IPS DF 4.7 (cell line): ENCODE data around the gene EBF3.
"Not testable (repeated sequence)": the region's sequence is repeated elsewhere in the genome, so short reads cannot be mapped to it uniquely, and the experiment has no call there.

Source experiments
- DNase-seq: peaks from one replicate; pipeline ENCODE4 v3.0.0-alpha.2; 2013; ENCODE audit warnings: low spot score; ENCODE audit errors: extremely low read depth

Gene EBF3

DNA sequence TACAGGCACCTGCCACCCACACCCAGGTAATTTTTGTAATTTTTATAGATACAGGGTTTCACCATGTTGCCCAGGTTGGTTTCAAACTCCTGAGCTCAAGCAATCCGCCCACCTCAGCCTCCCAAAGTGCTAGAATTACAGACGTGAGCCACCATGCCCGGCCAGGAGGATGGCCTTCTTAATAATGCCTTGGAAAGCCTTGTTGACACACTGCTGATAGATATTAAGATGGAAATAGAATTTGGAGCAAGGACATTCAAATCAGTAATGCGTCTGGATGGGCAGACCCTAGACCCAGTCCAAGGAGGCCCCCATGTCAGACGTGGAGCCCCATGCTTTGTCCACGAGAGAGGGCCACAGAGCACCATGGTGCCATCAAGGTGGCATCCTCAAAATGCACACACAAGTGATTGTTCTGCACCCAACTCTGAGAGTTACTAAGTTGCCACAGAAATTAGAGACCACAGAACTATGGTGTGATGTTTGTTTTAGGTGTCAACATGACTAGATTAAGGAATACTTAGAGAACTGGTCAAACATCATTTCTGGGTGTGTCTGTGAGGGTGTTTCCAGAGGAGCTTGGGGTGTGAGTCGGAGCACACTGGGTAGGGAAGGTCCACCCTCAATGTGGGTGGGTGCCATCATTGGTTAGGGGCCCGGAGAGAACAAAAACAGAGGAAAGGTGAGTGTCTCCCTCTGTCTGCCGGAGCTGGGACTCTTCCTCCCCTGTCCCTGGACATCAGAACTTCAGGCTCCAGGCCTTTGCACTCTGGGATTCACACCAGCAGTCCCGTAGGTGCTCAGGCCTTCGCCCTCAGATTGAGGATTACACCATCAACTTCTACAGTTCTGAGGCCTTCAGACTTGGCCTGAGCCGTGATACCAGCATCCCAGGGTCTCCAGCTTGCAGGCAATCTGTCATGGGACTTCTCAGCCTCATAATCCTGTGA, 34.5 kb downstream of the EBF3 start:
- DNase-seq: no peak

DNA sequence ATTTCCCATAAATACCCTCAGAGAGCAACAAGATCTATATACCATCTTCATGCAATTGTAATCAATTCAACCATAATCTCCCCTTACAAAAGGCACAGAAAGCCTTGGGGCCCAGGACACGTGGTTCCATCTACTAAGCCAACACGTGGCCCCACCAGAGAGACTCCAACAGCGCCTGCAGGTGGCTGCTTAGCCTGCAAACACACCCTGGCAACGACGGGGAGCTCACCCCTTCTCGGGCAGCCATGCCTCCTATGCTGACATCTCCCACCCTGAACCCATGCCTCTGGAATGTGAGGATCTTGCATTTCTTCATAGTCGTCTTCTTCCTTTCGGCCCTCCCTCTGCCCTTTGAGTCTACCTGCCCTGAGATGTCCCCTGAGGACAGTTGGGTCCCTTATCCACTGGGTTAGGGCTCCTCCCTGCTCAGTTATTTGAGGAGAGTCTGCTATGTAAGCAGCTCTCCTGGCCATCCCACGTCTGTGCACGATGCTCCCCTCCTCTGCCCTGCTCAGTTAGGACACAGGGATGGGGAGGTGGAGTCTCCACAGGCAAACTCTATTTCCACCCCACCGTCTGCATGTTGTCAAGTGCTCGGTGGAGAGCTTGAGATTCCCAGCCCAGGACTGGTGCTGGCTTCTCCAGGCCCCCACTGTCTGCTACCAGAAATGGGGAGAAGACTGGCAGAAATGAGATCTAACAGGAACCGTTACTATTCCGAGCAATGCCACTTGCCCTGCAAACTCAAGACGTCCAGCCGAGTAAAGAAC, 36.5 kb downstream of the EBF3 start:
- no peak for DNase-seq

DNA sequence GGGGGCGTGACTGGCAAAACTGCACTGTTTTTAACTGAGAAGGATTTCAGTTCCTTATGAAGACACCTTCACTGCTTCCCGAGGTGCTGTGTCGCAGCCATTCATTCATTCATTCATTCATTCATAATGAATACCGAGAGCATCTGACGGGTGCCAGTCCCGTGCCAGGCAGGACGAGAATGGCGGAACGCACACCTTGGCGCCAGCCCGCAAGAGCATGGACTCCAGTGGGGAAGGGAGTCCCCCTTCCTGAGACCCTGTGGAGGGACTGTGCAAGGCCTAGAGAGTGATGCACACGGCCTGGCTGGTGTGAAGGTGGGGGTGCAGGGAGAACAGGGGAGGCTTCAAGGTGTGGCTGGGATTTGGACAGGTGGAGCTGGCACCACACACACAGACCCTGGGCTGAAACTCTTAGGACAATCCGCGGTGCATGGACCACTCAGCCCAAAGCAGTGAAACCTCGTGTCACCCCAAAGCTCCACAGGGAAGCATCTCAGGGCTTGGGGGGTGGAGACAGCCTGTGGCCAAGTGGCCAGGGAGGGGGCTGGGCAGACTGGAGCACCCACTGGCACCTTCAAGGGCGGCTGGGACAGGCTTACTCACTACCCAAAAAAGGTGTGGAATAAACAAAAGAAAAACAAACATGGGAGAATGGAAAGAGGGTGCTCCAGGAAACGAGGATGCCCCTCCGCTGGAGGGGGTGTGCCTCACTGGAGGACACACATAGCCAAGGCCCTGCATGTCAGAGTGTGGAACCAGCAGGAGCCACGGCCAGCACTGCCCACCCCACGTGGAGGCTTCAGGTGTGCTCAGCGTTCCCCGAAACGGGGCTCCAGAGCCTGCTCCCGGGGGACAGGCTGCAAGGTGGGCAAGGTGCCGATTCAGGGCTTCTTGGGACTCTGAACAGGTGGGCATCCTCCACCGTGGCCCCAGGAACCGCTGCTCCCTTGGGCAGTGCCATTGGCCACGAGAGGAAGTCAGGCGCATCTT, 37.7 kb downstream of the EBF3 start:
- DNase-seq: no peak

DNA sequence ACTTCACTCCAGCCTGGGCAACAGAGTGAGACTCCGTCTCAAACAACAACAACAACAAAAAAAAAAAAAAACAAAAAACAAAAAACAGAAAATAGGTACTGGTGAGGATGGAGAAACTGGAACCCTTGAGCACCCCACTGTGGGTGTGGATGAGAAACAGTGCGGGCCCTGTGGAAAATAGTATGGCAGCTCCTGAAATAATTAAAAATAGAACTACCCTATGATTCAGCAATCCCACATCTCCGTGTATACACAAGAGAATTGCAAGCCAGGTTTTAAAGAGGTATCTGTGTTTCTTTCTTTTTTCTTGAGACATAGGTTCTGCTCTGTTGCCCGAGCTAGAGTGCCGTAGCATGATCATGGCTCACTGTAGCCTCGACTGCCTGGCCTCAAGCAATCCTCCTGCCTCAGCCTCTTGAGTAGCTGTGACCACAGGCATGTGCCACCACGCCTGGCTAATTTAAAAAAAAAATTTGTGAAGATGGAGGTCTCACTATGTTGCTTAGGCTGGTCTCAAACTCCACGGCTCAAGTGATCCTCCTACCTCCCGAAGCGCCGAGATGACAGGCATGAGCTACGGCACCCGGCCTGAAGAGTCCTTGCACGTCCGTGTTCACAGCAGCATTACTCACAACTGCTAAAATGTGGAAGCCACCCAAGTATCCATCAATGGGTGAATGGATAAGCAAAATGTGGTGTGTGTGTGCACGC, 39.5 kb downstream of the EBF3 start:
- no peak for DNase-seq

DNA sequence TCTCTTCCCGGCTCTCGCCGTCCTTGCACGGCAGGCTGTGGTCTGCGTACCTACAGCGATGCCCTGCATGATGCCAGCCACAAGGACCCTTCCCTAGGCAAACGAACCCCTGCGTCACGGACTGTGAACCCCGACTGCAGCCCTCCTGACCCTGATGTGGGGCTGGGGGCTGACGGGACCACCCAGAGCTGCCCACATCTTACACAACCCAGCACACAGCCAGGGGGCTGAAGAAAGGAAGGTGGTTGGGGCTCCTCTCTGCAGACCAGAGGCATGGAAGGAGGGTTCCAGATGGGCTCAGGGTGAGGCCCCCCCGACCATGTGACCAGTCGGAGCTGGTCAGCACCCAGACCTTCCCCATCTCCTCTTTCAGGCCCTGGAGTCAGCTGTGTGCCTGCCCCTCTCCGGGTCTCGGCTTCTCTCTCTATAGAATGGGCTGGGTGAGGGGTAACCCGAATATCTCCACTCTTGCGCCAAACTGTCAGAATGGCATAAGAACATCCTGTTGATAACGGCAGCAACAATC, 41.4 kb downstream of the EBF3 start:
- DNase-seq: no peak

DNA sequence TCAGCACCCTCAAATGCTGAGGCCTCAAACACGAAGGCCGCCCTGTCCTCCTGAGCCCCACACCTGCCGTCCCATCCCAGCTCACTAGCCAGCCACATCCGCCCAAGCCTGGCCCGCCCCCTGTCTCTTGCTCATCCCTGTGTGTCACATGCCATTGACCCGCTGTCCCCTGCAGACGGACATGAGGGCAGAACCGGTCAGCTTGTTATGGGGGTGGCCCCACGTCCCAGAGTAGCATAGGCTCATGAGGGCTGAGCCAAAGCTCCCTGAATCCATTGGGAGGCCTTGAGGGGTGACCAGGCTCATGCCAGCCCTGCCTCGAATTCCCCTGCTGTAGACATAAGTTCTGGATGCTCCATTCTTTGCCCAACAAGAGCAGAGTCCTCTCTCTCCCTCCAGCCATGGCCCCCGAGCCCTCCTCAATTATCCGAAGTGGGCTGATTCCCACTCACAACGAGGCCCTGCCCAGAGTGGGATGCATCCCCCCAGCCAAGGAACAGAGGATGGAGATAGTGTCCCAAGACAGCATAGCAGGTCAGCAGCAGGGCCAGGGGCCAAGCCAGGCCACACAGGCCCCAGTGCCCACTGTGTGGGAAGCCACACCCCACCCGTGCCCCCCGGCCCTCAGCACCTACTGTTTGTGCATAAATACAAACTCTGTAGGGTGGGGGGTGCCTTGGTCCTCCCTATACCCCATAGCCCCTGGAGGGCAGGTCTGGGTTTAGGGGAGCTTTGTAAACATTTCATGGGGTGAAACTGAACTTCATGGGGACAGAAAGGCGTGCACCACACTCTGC, 42.1 kb downstream of the EBF3 start:
- no peak for DNase-seq

DNA sequence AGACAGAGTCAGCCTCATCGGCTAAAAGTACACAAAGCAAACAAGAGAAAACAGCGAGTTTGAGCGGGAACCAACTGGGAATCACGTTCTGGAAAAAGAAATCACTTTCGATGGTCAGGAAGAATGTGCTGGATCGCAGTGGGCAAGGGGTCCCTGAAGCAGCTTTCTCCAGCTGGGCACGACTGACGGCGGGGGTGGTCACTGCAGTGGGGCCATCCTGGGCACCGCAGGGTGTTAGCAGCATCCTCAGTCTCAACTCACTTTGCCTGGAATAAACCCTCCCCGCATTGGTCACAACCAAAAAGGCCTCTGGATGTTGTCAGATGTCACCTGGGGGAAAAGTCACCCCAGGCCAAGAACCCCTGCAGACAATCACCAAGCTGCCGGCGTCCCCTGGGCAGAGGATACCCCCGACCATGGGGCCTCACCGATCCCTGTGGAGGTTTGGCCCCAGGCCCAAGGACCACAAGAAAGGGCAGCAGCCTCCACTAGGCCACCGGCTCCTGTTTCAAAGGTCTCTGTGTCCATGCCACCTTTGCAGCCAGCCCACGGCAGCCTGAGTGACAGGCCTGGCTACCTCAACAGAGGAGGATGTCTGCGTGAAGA, 42.9 kb downstream of the EBF3 start:
- no peak for DNase-seq

DNA sequence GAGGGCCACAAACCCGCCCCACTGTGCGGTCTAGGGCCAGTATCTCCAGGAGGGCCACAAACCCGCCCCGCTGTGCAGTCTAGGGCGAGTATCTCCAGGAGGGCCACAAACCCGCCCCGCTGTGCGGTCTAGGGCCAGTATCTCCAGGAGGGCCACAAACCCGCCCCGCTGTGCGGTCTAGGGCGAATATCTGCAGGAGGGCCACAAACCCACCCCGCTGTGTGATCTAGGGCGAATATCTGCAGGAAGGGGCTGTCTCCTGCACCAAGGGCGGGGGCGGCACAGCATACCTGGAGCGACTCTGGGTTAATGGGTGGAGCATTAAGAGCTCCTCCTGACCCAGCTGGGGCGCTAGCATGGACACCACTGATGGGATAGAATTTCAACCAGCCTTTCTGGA, 43.9 kb downstream of the EBF3 start:
- not testable (repeated sequence) for DNase-seq

DNA sequence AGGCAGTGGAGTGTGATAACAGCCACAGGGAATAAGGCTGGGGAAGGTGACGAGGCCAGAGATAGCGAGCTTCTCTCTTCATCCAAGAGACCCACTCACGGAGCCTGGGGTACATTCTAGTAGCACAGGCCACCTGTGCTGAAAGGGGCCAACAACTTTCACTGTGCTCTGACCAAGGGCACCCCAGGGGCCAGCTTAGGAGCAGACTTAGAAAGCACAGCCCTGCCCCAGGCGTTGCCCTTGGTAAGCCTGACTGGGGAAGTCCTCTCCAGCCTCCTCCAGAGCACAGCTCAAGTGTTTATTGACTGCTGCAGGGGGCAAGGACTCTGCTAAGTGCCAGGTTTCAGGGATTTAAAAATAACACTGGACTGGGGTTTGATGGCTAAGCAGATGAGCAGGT, 44.7 kb downstream of the EBF3 start:
- no peak for DNase-seq

DNA sequence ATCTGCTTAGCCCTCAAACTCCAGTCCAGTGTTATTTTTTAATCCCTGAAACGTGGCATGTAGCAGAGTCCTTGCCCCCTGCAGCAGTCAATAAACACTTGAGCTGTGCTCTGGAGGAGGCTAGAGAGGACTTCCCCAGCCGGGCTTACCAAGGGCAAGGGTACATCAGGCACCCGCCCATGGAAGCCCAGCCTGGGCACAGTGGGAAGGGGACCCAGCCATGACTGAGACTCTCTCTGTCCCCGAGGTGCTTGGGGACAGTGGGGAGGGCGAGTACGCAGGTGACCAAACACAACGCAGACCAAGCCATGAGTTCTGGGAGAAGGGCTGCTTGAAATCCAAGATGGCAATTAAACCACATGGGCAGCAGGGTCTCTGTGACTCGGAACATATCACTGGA, 45.2 kb downstream of the EBF3 start:
- DNase-seq: no peak

DNA sequence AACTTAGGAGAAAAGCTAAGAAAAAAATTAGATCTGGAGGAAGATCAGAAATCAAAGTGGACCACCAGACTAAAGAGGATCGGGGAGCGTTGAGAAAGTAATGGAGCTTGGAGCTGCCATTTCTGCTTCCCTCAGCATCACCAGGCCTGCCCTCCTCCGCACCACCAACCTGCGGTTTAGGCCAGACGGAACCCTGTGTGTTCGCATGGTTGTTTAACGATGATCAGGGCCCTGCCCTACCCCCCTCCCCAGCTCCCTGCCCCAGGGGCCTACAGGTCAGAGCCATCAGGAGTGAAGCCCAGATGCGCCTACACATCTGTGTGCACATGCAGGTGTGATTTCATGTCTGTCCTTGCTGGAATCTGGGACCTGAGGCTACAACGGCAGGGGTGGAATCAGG, 45.7 kb downstream of the EBF3 start:
- DNase-seq: no peak

DNA sequence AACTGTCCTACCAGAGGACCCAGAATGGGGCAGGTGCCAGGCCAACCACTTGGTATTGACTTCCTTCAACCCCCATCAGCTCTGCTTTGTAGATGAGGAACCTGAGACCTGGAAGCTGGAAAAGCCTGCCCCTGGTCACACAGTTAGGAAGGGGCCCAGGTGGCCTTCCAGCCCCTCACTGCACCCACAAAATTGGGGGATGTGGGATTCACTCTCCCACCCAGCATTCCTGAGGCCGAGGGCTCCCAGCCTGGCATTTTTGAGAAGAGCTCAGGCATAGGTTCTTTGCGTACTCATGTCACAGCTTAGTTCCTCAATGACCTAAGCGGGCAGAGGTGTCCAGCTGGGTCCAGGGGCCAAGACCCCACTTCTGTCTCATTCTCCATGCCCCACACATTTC, 46.1 kb downstream of the EBF3 start:
- DNase-seq: no peak

DNA sequence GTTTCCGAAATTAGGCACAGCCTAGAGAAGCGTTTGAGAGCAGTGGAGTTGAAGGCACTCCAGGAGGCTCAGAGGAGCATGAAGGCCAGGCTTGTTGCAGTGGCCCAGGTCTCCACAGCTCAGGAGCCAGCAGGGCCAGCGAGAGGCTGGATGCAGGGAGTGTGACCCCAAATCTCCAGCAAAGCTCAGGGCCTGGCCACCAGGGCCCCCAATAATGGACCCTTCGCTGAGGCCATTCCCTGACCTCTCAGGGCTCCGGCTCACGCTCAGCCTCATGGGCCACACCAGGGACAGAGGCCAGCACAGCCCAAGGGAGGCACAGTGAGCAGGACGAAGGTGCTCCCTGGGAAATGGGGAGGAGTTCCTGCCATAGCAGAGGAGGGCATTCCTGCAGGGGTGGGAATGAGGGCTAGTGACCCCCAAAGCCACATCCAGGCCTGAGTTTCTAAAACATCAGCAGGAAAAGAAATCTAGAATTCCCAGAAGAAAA, 47.5 kb downstream of the EBF3 start:
- DNase-seq: no peak

DNA sequence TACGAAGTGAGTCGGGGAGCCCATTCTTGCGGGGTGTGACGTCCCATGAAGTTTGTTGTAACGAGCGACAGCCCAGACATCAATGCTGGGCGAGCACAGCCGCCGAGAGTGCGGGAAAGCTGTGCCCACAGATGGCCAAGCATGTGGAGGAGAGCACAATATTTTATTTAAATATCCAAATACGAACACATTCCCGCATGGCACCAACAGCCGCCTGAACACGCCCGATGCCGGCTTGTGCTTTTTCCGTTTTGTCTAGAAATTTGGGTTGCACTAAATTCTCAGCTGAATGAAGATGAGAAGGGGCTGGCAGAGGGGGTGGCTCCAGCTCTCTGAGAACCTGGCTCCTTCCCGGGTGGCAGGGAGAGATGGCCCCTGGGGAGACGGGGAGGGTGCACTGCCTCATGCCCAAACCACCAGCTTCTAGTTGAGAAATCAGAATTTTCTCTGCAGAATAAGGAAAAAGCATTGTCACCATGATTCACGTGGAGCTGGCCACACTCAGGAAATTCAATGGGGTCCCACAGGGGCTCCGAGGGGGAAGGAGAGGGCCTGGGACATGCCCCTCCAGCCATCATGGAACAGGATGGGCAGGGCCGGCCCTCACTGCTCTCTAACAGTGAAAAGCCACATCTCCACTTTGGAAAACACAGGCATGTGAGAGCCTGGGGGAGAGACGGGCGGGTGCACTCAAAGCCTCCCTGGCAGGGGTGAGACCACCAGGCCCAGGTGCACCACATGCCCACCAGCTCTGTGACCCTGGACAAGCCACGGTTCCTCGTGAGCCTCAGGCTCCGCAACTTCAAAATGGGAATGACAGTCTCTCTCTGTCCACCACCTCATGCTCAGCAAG, 48.3 kb downstream of the EBF3 start:
- DNase-seq: no peak

DNA sequence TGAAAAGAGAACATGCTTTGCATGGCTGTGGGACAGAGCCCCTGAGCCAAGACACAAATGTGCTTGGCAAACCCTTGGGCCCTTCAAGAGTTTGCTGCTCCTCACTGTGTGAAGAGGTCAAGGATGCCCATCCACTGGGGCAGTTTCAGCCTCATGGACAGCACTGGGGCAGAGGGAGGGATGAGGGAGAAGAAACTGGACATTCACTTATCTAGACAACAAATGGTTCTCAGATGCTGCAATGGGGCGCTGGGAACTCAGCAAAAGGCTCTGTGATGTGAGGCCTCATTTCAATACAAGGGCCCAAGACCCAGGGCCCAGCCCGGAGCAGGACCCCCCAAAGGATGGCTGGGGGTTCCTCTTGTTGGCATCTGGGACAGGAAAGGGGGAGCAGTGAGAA, 49.1 kb downstream of the EBF3 start:
- no peak for DNase-seq

DNA sequence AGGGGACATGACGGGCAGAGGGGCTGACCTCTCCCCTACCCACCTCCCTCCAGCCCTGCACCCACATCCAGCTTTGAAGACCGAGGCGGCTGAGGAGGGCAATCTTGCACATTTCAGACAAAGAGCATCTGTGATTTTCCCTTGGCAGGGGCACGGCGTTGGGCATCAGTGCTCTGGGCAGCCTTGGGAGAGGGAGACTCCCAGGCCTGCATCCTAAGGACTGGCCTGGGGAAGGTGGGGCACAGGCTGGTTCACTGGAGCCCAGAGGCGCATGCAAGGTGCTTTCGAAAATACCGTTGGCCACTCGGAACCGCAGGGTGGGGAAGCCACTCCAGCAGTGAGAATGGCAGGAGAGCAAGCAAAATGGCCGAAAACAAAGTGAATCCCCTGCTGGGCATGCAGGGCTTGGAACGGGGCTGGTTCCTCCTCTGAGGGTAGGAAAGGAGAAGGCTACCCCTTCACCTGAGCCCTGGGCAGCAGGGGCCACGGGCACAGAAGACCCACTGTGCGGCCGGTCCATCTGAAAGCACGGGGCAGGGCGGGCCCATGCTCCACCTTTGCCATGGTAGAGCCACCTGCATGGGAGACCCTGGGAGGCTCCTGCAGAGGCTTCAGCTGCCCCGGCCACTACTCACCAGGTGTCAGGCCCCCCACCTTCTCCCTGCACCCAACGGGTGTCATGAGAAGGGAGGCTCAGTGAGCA, 49.8 kb downstream of the EBF3 start:
- DNase-seq: no peak

DNA sequence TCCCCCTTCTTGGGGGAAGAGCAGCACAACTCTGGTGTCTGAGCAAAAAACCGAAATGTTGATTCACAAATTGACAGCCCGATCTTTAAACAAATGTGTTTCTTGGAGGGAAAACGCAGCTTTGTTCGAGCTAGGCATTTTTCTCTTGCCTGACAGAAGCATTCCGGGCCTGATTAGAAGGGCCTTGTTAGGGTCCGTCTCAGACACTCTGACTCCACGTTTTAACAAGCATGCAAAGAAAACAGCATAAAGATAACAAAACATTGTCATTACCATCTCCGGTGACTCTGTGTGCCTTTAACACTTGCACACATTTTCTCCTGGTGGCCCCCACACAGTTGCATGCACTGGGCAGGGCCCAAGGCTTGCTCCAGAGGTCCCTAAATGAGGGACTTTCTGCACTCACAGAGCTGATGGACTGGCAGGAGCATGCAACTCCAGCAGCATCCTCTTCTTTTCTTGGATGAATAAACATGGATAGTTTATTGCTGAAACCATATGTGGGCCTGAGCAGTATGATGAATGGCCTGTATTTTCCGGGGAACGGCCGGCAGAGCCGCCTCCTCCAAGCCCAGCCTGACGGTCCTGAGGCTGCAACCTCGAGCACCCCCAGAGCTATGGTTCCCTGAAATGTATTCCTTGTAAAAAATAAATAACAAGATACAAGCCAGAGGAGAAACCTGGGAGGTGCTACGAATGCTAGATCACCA, 50.9 kb downstream of the EBF3 start:
- DNase-seq: no peak
